Fibroblast of villous mesenchyme (primary cell): Measurements from ENCODE around the gene MSI2. TPM values are rescaled to one million over a fixed set of nuclear protein-coding genes. Genes with fewer than 3 reads are reported as not detected.

ENCODE experiments used
- DNase-seq: peaks from one replicate; pipeline ENCODE4 v3.0.0-alpha.2; 2010; ENCODE audit warnings: low read depth
- H3K4me3 ChIP-seq: 2 replicates; pipeline ENCODE4 v1.5.1; 2011; ENCODE audit warnings: low read depth, mild to moderate bottlenecking, low read length
- CTCF ChIP-seq: IDR thresholded peaks from 2 replicates; pipeline ENCODE4 v1.5.1; 2012; ENCODE audit warnings: low read depth, mild to moderate bottlenecking, low read length; ENCODE audit not compliant: insufficient read depth
- total RNA-seq: library from RNA; depleted of rRNA; stranded (reverse); fragments of >200 nt; gene quantifications from 2 replicates; pipeline ENCODE4 v1.2.3, GENCODE V29; 2012

MSI2 gene
- total RNA-seq, 1 donor: 50.1 TPM

- no peak for DNase-seq
- no peak overlapping the region for H3K4me3 ChIP-seq
- TF ChIP-seq CTCF: no peak
Observed at GRCh38 chr17:57587193-57587969, 331.1 kb downstream of the MSI2 start.

- H3K4me3 ChIP-seq: no peak overlapping the region
- no peak for TF ChIP-seq CTCF
- DNase-seq: no peak
Observed at GRCh38 chr17:57588086-57588485, 331.8 kb downstream of the MSI2 start.

- no peak overlapping the region for H3K4me3 ChIP-seq
- no peak for DNase-seq
- TF ChIP-seq CTCF: no peak
Observed at GRCh38 chr17:57589151-57590034, 333.1 kb downstream of the MSI2 start.

GRCh38 chr17:57593739-57594462, 337.6 kb downstream of the MSI2 start:
- TF ChIP-seq CTCF: no peak
- no peak for DNase-seq
- H3K4me3 ChIP-seq: no peak overlapping the region

- TF ChIP-seq CTCF: no peak
Observed at GRCh38 chr17:57594767-57595166, 338.4 kb downstream of the MSI2 start.

GRCh38 chr17:57595426-57595825, 339.1 kb downstream of the MSI2 start:
- TF ChIP-seq CTCF: no peak
- DNase-seq: no peak
- H3K4me3 ChIP-seq: no peak overlapping the region

More at GRCh38 chr17:57594767-57595166, 338.4 kb downstream of the MSI2 start:
- no peak for DNase-seq
- H3K4me3 ChIP-seq: no peak overlapping the region
